SK-N-SH (cell line): Measurements from ENCODE around the gene EYA2. TPM values are rescaled to one million over a fixed set of nuclear protein-coding genes. Genes with fewer than 3 reads are reported as not detected.

Experiments used
- CTCF ChIA-PET: fragments of 300-600, 350-600 bp; formaldehyde crosslinking; extraction: SDS; loops from one replicate; lab custom pipeline; 2021; lab: Yijun Ruan, JAX
- POLR2A ChIA-PET: fragments of 350-600 bp; sonication (Branson Sonifier 250); formaldehyde crosslinking; extraction: SDS; loops from one replicate; lab custom pipeline; 2020; ENCODE audit warnings: antibody characterized with exemption, inconsistent platforms; lab: Yijun Ruan, JAX
- DNase-seq: peaks from one replicate; pipeline ENCODE4 v3.0.0; 2012
- H2AFZ ChIP-seq: fragments of 200-600 bp; sonication (generic); 2 replicates; pipeline ENCODE4 v1.8.1; 2016; ENCODE audit warnings: antibody characterized with exemption, mild to moderate bottlenecking, low read depth
- H3F3A ChIP-seq: fragments of 200-600 bp; sonication (generic); replicated peaks from 2 replicates; pipeline ENCODE3; 2016; ENCODE audit warnings: antibody characterized with exemption, mild to moderate bottlenecking; ENCODE audit not compliant: insufficient read depth
- H3K27ac ChIP-seq, 2 experiments: fragments of 200-500 bp in 1 of 2; fragments of 200-600 bp in 1 of 2; sonication (Bioruptor generic) in 1 of 2; sonication (generic), shearing (Covaris generic) in 1 of 2; 2 replicates each; pipeline versions ENCODE4 v1.5.1 to v1.6.1; 2014 to 2016; ENCODE audit warnings: low read depth in 2 of 2, inconsistent platforms in 1 of 2, low read length in 1 of 2, mild to moderate bottlenecking in 1 of 2, mixed read lengths in 1 of 2
- H3K27me3 ChIP-seq: fragments of 200-600 bp; sonication (generic), shearing (Covaris generic); 2 replicates; pipeline ENCODE4 v1.6.1; 2016; ENCODE audit warnings: mixed run types; ENCODE audit not compliant: insufficient read depth
- H3K36me3 ChIP-seq, 2 experiments: fragments of 200-500 bp in 1 of 2; fragments of 200-600 bp in 1 of 2; sonication (Bioruptor generic) in 1 of 2; sonication (generic) in 1 of 2; replicated peaks in 1 of 2; 2 replicates each; pipeline versions ENCODE3 to v1.5.1; 2014 to 2016; ENCODE audit warnings: low read length in 1 of 2, mild to moderate bottlenecking in 1 of 2; ENCODE audit not compliant: insufficient read depth in 2 of 2, control insufficient read depth in 1 of 2
- H3K4me1 ChIP-seq, 2 experiments: fragments of 200-500 bp in 1 of 2; fragments of 200-600 bp in 1 of 2; sonication (Bioruptor generic) in 1 of 2; sonication (generic), shearing (Covaris generic) in 1 of 2; 2 replicates each; pipeline versions ENCODE4 v1.5.1 to v1.6.1; 2014 to 2016; ENCODE audit warnings: low read depth in 1 of 2, low read length in 1 of 2, mixed run types in 1 of 2; ENCODE audit not compliant: insufficient read depth in 2 of 2, control insufficient read depth in 1 of 2
- H3K4me2 ChIP-seq: fragments of 200-600 bp; sonication (generic), shearing (Covaris generic); 2 replicates; pipeline ENCODE4 v1.6.1; 2017; ENCODE audit warnings: mixed run types
- H3K4me3 ChIP-seq, 2 experiments: fragments of 200-500 bp in 1 of 2; fragments of 200-600 bp in 1 of 2; sonication (Bioruptor generic) in 1 of 2; sonication (generic), shearing (Covaris generic) in 1 of 2; 2 replicates each; pipeline versions ENCODE4 v1.5.1 to v1.8.1; 2014 to 2016; ENCODE audit warnings: low read depth in 2 of 2, inconsistent platforms in 1 of 2, low read length in 1 of 2, mild to moderate bottlenecking in 1 of 2, mixed read lengths in 1 of 2, moderate library complexity in 1 of 2
- H3K79me2 ChIP-seq: fragments of 200-600 bp; sonication (generic); 2 replicates; pipeline ENCODE4 v1.8.1; 2017; ENCODE audit warnings: mild to moderate bottlenecking; ENCODE audit not compliant: insufficient read depth
- H3K9ac ChIP-seq: fragments of 200-600 bp; sonication (generic); 2 replicates; pipeline ENCODE4 v1.6.1; 2017; ENCODE audit warnings: mixed run types
- H3K9me2 ChIP-seq: fragments of 200-600 bp; sonication (generic); 2 replicates; pipeline ENCODE4 v1.6.1; 2017; ENCODE audit warnings: mixed run types
- H3K9me3 ChIP-seq: fragments of 200-600 bp; sonication (generic); 2 replicates; pipeline ENCODE4 v1.6.1; 2017; ENCODE audit warnings: mixed run types, mild to moderate bottlenecking, moderate library complexity
- H4K20me1 ChIP-seq: fragments of 200-600 bp; sonication (generic); 2 replicates; pipeline ENCODE4 v1.6.1; 2017; ENCODE audit warnings: mild to moderate bottlenecking, mixed run types; ENCODE audit not compliant: insufficient read depth
- CHD2 ChIP-seq: fragments of 150-350 bp; IDR thresholded peaks from 2 replicates; pipeline ENCODE4 v1.6.1; 2018; ENCODE audit warnings: low read length; ENCODE audit not compliant: partially characterized antibody
- FOSL2 ChIP-seq: IDR thresholded peaks from 2 replicates; pipeline ENCODE4 v1.4.0; 2012; ENCODE audit warnings: low read depth, mild to moderate bottlenecking, moderate library complexity, borderline replicate concordance
- FOXJ3 ChIP-seq: sonication (generic); formaldehyde crosslinking; IDR thresholded peaks from 2 replicates; pipeline ENCODE4 v1.5.1; 2020; ENCODE audit warnings: mild to moderate bottlenecking, missing genetic modification reagents
- GATA2 ChIP-seq: sonication (generic); formaldehyde crosslinking; IDR thresholded peaks from 2 replicates; pipeline ENCODE4 v1.5.0; 2020; ENCODE audit warnings: mild to moderate bottlenecking, missing genetic modification reagents
- JUND ChIP-seq: IDR thresholded peaks from 2 replicates; pipeline ENCODE4 v1.4.0; 2012
- MEF2A ChIP-seq: IDR thresholded peaks from 2 replicates; pipeline ENCODE4 v1.4.0; 2012; ENCODE audit warnings: low read depth, borderline replicate concordance
- MXI1 ChIP-seq: IDR thresholded peaks from 2 replicates; pipeline ENCODE4 v1.6.1; 2012; ENCODE audit warnings: mild to moderate bottlenecking, low read depth, low read length, improper control_type of control experiment
- NFIC ChIP-seq: IDR thresholded peaks from 2 replicates; pipeline ENCODE4 v1.4.0; 2012; ENCODE audit warnings: borderline replicate concordance
- NRF1 ChIP-seq: IDR thresholded peaks from 2 replicates; pipeline ENCODE4 v1.6.1; 2012; ENCODE audit warnings: low read depth, mild to moderate bottlenecking, low read length
- PBX3 ChIP-seq: IDR thresholded peaks from 2 replicates; pipeline ENCODE4; 2012
- POLR2AphosphoS5 ChIP-seq: IDR thresholded peaks from 2 replicates; pipeline ENCODE4 v1.6.1; 2012; ENCODE audit warnings: low read depth, low read length
- RAD21 ChIP-seq: IDR thresholded peaks from 2 replicates; pipeline ENCODE4 v1.6.1; 2012; ENCODE audit warnings: mild to moderate bottlenecking, low read length
- RCOR1 ChIP-seq: fragments of 150-350 bp; IDR thresholded peaks from 2 replicates; pipeline ENCODE4 v1.6.1; 2017; ENCODE audit warnings: antibody characterized with exemption, low read length
- TAF1 ChIP-seq: IDR thresholded peaks from 2 replicates; pipeline ENCODE4 v1.6.1; 2012; ENCODE audit warnings: low read depth, mild to moderate bottlenecking, low read length, moderate library complexity, borderline replicate concordance
- TCF12 ChIP-seq: IDR thresholded peaks from 2 replicates; pipeline ENCODE4 v1.4.0; 2012
- TEAD4 ChIP-seq: IDR thresholded peaks from 2 replicates; pipeline ENCODE4 v1.4.0; 2012; ENCODE audit warnings: mild to moderate bottlenecking, borderline replicate concordance; ENCODE audit not compliant: insufficient read depth
- USF1 ChIP-seq: IDR thresholded peaks from 2 replicates; pipeline ENCODE4 v1.4.0; 2012; ENCODE audit warnings: low read depth, borderline replicate concordance
- USF2 ChIP-seq: fragments of 150-350 bp; IDR thresholded peaks from 2 replicates; pipeline ENCODE4 v1.6.1; 2017; ENCODE audit warnings: antibody characterized with exemption, low read length, low read depth, borderline replicate concordance
- WGBS: methylation state at CpG from one replicate; pipeline ENCODE4 v1.1.6; 2017; ENCODE audit warnings: low lambda C conversion rate; 5-methylcytosine and 5-hydroxymethylcytosine counted together
- polyA plus RNA-seq, 3 experiments: library from polyadenylated mRNA; depleted of rRNA; stranded (reverse); fragments of >200 nt; gene quantifications; 2 replicates each; pipeline ENCODE4 v1.2.3, GENCODE V29; 2012
- TF ChIP-seq, protein P1 (sequence below): fragments of 150-350 bp; IDR thresholded peaks from 2 replicates; pipeline ENCODE4 v1.6.1; 2016; ENCODE audit warnings: mild to moderate bottlenecking, low read depth, low read length
- TF ChIP-seq, protein P2 (sequence below): fragments of 200-600 bp; sonication (generic); IDR thresholded peaks from 2 replicates; pipeline ENCODE4 v1.6.1; 2017; ENCODE audit warnings: antibody characterized with exemption, mild to moderate bottlenecking, moderate library complexity

Gene EYA2
- polyA plus RNA-seq, 1 of the 3 experiments (the other 2 are of a cell fraction) = 0.05 TPM

DNA sequence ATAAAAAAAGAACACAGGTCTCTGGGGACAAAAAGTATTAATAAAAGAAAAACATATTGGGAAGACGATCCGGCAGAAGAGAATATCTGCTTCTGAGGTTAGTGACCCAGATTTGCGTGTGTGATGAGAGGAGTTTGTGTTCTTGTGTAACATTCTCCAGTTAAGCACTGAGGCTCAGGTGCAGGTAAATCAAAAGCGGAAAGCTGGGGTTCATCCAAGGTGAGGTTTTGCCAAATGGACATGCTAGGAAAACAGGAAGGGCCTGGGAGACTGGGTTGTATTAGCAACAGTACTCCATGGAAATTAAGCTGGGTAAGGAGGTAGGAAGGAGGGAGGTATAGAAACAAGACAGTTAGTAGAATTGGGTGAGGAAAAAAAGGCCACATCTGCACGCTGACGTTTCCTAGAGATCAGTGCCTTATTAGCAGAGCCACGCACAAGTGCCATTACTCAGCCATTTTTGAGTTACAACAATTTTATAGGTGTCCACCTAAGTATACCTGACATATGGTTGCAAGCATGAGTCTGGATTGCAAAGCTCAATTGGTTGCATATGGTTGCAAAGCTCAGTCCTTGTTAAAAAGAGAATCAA, 322.3 kb downstream of the EYA2 start:
- WGBS = 98% methylated on average over 7 of the region's 7 CpGs
- no peaks in the 10 kb centered on the region for H3K9me3 ChIP-seq
- no peaks in the 10 kb centered on the region for H3K27me3 ChIP-seq
- no peaks in the 10 kb centered on the region for H3K4me1 ChIP-seq
- DNase-seq = no peak
- H3K4me3 ChIP-seq = no peak overlapping the region
- POLR2A ChIA-PET = no interaction called here
- no peak overlapping the region for H2AFZ ChIP-seq
- H3K79me2 ChIP-seq = peaks cover 31% of the 10 kb centered on the region
- H4K20me1 ChIP-seq = peaks cover 3% of the 10 kb centered on the region; the same call in 1 of the 2 replicates
- H3K27ac ChIP-seq = no peak overlapping the region
- CTCF ChIA-PET = interaction anchor here (1.2 to 7.7 kb wide), 4 partner anchors 10 to 167 kb away, joined by 4 to 54 read pairs (median 16); no protein-coding TSS in a partner anchor
- no peaks in the 10 kb centered on the region for H3K9me2 ChIP-seq
- H3K36me3 ChIP-seq = peaks cover 46 to 78% of the 10 kb centered on the region in 2 experiments
- TF ChIP-seq POLR2AphosphoS5 (no peak), FOXJ3 (no peak), CHD2 (no peak)
- TF ChIP-seq, protein P1, sequence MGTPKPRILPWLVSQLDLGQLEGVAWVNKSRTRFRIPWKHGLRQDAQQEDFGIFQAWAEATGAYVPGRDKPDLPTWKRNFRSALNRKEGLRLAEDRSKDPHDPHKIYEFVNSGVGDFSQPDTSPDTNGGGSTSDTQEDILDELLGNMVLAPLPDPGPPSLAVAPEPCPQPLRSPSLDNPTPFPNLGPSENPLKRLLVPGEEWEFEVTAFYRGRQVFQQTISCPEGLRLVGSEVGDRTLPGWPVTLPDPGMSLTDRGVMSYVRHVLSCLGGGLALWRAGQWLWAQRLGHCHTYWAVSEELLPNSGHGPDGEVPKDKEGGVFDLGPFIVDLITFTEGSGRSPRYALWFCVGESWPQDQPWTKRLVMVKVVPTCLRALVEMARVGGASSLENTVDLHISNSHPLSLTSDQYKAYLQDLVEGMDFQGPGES = no peak
- H3K9ac ChIP-seq = no peak overlapping the region
- peaks cover 3% of the 10 kb centered on the region for H3F3A ChIP-seq
- no peak overlapping the region for H3K4me2 ChIP-seq

GRCh38 chr20:47217482-47218446, 323.1 kb downstream of the EYA2 start:
- POLR2A ChIA-PET = no interaction called here
- H4K20me1 ChIP-seq = peaks cover 3% of the 10 kb centered on the region; the same call in 1 of the 2 replicates
- H3K4me2 ChIP-seq = no peak overlapping the region
- no peak overlapping the region for H3K9ac ChIP-seq
- H3K36me3 ChIP-seq = peaks cover 42 to 78% of the 10 kb centered on the region in 2 experiments
- no peak for TF ChIP-seq USF1
- no peak for TF ChIP-seq MEF2A
- no peak for TF ChIP-seq NRF1
- no peak for TF ChIP-seq TAF1
- TF ChIP-seq NFIC = no peak
- no peak for TF ChIP-seq CHD2
- no peak for TF ChIP-seq MXI1
- TF ChIP-seq, protein P2, sequence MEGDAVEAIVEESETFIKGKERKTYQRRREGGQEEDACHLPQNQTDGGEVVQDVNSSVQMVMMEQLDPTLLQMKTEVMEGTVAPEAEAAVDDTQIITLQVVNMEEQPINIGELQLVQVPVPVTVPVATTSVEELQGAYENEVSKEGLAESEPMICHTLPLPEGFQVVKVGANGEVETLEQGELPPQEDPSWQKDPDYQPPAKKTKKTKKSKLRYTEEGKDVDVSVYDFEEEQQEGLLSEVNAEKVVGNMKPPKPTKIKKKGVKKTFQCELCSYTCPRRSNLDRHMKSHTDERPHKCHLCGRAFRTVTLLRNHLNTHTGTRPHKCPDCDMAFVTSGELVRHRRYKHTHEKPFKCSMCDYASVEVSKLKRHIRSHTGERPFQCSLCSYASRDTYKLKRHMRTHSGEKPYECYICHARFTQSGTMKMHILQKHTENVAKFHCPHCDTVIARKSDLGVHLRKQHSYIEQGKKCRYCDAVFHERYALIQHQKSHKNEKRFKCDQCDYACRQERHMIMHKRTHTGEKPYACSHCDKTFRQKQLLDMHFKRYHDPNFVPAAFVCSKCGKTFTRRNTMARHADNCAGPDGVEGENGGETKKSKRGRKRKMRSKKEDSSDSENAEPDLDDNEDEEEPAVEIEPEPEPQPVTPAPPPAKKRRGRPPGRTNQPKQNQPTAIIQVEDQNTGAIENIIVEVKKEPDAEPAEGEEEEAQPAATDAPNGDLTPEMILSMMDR = no peak
- TF ChIP-seq POLR2AphosphoS5 = no peak
- no peak for TF ChIP-seq JUND
- TF ChIP-seq FOSL2 = no peak
- no peak for TF ChIP-seq RAD21
- TF ChIP-seq GATA2 (CRISPR knock-in tag) = no peak
- no peak for TF ChIP-seq RCOR1
- TF ChIP-seq USF2 = no peak
- TF ChIP-seq TEAD4 = no peak
- no peak for TF ChIP-seq PBX3
- TF ChIP-seq TCF12 = no peak
- TF ChIP-seq, all 33 proteins: peak for 0
- H3K79me2 ChIP-seq = peaks cover 36% of the 10 kb centered on the region
- H3K9me2 ChIP-seq = no peaks in the 10 kb centered on the region
- 96% methylated on average over 12 of the region's 12 CpGs for WGBS
- H3K4me1 ChIP-seq = no peaks in the 10 kb centered on the region
- no peaks in the 10 kb centered on the region for H3K27me3 ChIP-seq
- peaks cover 5% of the 10 kb centered on the region for H3F3A ChIP-seq
- H3K4me3 ChIP-seq = no peak overlapping the region
- no peaks in the 10 kb centered on the region for H3K9me3 ChIP-seq
- no peak for DNase-seq
- no peak overlapping the region for H3K27ac ChIP-seq
- no peak overlapping the region for H2AFZ ChIP-seq
- CTCF ChIA-PET = interaction anchor here (1.2 to 7.7 kb wide), 4 partner anchors 11 to 166 kb away, joined by 4 to 54 read pairs (median 16); no protein-coding TSS in a partner anchor
